Smooth muscle cell of the brain vasculature (primary cell): ENCODE data around the gene CD52.

Experiments
- DNase-seq: peaks from one replicate; pipeline ENCODE4 v3.0.0-alpha.2; 2012; ENCODE audit warnings: low read depth, low spot score

CD52 gene, protein sequence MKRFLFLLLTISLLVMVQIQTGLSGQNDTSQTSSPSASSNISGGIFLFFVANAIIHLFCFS

DNA sequence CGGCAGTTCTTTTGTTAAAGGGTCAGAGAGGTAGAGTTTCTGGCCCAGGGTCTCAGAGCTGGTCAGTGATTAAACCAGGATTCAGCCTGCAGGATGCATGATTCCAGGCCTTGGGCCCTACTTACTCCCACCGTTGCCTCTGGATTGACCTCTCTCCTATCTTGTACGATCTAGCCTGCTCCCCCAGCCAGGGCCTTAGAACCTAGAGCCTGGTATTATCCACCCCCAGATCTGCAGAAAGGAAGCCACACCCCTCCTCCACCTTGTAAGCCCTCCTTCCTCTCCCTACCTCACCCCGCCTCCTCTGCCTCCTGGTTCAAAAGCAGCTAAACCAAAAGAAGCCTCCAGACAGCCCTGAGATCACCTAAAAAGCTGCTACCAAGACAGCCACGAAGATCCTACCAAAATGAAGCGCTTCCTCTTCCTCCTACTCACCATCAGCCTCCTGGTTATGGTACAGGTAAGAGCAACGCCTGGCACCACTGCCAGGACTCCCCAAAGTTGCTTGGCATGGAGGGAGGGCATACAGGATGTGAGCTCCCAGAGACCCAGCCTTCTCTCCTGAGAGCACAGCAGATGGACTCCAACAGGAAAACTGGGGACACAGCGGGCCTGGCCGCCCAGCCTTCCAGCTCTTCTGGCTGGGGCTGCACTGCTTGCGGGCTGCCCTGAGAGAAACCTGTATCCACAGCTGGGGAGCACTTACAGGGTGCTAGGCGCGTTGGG, at the start of gene CD52:
CD52 (plus strand) TSS at position 347 of the 726 bp plus-strand sequence; CDS start at position 407, 60 bp downstream.
- no peak for DNase-seq

DNA sequence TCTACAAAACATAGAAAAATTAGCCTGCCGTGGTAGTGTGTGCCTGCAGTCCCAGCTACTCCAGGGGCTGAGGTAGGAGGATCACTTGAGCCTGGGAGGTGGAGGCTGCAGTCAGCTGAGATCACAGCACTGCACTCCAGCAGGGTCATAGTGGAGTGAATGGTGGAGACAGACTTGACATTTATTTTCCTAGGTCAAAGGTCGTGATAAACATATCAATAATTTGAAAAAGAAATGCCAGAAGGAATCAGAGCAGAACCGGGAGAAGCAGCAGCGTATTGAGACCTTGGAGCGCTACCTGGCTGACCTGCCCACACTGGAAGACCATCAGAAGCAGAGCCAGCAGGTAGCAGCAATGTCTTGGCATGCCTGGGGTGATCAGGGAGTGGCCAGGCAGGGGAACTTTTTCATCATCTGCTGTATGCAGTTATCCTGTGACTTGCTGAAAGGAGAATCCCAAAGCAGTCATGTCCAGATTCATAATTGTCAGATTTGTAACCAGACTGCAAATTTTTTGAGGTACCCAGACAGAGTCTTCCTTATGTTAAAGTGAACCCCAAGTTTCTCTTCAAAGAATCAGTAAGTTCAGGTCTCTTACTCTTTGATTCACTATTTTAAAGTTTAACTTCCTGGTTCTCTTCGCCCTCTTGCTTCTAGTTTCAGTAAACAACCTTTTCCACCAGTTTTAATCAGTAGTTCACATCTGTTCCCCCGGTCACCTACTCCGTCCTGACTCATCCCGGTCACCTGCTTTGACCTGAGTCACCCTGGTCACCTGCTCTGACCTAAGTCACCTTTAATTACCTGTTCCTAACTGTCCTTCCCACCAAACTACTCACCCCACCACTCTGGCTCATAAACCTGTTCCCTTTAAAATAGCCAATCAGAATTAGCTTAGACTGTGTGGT, 49.2 kb upstream of the CD52 start:
- DNase-seq, result no peak

DNA sequence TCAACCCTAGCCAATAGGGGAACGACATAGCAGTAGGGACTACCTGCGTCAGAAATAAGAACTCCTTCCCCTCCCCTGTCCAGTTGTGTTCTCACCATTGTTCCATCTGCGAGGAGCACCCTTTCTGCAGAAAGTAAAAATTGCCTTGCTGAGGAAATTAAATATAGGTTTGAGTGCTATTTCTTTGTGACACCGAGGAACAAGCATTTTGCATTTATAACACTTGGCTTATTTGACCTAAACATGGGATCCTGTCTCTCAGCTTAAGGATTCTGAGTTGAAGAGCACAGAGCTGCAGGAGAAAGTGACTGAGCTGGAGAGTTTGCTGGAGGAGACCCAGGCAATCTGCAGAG, 48.6 kb upstream of the CD52 start:
- no peak for DNase-seq

DNA sequence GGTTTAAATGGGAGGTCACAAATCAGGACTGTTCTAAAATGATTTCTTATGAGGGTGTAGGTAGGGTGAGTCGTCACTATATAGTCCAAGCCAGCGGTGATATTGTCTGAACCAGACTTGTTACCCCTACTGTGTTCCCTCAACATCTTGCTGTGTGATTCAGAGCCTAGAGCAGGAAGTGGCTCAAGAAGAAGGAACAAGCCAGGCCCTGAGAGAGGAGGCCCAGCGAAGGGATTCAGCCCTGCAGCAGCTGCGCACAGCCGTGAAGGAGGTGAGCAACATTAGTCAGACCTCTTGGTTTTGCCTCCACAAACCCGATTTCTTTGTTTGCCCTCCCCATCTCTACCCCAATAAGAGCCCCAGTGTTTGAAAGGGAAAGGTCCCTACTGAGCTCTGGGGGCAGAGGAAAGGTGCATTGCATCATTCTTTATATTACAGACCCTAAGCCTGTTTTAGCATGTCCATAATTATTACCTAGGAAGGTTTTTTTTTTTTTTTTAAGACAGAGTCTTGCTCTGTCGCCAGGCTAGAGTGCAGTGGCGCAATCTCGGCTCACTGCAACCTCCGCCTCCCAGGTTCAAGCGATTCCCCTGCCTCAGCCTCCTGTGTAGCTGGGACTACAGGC, 42.8 kb upstream of the CD52 start:
- no peak for DNase-seq

DNA sequence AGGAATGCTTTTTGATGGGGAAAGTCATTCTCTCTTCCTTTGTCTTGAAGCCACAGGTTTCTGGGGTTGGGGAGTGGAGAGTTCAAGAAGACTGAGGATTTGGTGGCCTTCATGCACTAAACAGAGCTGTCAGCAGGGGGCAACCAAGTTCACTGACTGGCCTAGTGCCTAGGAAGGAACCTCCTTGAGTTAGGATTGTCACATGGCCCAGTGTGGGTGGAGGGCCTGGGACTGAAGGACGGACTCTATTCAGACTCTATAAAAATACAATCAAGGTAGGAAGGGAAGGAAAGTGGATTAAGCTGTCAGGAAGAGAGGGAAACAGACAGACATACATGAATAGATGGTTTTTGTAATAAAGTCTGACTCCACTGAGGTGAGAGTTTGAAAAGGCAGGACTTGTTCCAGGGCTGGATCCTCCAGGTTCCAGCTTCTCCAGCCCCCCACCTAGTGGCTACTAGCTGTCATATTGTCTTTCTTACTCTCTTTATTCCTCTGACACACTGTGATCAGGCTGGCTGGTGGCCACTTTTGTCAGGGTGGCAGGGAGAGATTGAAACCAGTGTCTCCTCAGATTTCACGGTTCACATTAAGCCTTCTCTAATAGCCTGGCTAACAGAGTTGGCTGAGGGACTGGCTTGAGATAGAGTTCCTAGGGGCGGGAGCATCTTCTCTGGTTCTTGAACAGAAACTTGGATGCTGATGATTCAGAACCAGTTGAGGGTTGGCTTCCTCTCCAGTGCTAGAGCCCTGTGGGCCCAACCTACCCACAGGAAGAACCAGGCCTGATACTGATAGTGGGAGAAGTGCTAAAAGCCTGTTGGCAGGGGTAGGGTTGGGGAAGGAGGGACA, 42.0 kb upstream of the CD52 start:
- DNase-seq, result peak; percentile 73

DNA sequence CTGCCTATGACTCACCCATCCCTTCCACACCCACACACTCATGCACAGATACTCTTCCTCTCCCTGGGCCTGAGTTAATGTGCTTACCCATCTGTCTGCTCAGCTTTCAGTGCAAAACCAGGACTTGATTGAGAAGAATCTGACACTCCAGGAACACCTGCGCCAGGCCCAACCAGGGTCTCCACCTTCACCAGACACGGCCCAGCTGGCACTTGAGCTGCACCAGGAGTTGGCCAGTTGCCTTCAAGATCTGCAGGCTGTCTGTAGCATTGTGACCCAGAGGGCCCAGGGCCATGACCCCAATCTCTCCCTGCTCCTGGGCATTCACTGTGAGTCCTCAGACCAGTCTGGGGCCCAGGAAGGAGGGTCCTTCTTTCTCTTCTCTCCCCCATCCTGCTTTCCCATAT, 41.3 kb upstream of the CD52 start:
- DNase-seq, result no peak

DNA sequence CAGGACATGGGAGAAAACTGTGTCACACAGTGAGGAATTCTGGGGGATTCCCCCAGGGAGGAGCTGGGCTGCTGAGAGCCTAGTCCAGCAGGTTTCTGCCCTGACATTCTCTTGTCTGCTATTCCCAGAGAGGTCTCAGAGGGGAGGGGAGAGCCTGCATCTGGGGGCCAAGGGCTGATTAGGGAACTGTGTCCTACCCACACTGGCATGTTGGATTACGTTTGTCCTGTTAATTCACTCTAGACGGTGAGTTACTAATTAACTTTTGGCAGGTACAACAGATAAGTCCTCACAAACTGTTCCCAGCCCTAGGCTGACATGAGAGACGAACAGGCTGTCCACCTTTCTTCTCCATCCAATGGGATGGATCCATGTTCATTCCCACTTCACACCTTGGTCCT, 40.5 kb upstream of the CD52 start:
- no peak for DNase-seq

DNA sequence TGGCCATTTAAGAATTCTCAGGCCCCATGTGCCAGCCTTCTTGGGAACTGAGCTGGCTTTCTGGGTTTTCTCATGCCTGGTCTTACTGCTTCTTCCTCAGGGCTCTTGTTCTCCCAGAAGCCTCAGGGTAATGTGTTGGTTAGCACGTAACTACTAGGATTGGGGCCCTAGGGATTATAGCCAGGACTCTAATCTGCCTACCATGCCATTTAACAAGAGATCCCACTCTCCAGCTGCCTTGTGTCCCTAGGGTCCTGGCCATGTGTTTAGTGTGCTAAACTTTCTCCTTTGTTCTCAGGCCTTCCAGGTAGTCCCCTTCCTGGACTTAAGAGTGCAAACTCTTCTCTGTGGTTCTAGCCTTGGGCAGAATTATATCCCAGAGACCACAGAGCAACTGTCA, 40.0 kb upstream of the CD52 start:
- no peak for DNase-seq

DNA sequence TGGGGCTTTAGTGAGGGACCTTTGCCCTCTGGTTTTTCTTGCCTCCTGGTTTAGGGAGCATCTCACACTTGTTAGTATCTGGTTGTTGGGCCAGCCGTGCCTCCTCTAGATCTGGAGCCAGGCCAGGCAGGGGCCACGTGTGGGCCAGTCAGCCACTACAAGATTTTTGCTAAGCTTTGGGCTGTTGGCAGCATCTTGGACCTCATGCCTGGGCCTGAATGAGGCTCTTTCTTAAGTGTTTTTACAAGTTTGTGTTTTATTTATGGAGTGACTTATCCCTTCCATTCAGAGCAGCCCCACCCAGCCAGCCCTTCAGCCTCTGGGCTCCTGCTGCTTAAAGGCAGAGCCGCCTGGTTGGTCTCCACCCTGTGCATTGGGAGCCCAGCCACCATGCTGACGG, 39.5 kb upstream of the CD52 start:
- DNase-seq, result peak; percentile 54

DNA sequence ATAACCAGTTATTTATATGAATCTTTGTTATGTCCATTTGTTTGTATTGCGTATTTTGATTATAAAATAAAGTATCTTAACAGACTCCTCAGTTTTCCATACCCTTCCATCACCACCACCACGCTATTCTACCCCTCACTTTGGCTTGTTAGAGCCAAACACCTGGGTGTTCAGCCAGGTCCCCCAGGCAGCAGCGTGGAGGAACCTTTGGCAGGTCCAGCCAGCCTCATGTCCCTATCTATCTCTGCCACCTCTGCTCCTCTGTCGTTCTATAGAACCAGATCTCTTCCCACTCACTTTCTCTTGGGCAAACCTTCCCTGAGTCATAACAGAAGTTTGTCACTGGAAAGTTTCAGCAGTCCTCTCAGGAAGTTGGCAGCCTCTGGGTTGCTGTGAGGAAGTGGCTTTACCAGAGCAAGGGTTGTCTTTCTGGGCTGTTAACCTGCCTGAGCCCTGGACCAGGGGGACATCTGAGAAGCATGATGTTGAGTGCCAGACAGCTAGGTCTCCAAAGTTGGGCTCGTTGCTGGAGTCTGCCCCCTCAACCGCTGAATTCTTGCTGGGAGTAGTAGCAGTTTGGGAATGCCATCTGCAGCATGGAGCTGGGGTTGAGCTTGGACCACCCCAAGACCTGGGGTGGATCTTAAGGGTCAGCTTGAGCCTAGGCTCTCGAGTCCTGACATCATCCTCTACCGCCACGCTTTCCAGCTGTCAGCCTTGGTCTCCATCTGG, 38.9 kb upstream of the CD52 start:
- DNase-seq, result no peak

DNA sequence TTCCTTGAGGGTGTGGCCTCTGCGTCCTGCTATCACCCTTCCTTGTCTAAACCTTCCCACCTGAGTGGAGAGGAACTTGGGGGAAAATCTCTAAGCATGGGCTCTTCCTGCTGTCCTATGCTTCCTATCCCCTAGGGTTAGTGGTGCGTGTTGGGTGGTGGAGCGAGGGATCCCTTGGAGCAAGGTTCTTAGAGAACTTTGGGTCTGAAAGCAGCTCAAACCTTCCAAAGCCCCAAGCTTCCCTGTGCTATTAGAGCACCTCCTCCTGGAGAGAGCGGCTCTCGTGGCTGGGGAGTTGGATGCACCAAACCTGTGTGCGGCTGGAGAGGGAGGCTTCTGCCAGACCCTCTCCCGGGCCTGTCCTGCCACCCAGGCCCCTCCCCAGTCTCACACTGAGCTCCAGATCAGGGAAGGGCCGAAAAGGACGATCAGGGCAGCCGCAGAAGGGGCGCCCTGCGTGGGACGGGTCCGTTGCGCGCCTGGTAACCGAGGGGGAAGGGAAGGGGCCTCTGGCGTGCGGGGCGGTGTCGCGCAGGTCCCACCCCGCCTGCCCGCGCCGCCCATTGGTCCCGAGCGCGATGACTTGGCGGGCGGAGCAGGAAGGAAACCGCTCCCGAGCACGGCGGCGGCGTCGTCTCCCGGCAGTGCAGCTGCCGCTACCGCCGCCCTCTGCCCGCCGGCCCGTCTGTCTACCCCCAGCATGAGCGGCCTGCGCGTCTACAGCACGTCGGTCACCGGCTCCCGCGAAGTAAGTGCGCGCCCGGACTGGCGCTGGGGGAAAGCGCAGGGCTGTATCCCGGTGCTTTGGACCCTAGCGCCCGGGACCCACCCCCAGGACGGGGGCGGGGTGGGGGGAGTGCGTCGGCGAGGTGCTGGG, 38.1 kb upstream of the CD52 start, which contains the start of gene SH3BGRL3:
SH3BGRL3 (plus strand) TSS at position 631 of the 877 bp plus-strand sequence; CDS start at position 701, 70 bp downstream.
- peak; percentile 33 for DNase-seq

DNA sequence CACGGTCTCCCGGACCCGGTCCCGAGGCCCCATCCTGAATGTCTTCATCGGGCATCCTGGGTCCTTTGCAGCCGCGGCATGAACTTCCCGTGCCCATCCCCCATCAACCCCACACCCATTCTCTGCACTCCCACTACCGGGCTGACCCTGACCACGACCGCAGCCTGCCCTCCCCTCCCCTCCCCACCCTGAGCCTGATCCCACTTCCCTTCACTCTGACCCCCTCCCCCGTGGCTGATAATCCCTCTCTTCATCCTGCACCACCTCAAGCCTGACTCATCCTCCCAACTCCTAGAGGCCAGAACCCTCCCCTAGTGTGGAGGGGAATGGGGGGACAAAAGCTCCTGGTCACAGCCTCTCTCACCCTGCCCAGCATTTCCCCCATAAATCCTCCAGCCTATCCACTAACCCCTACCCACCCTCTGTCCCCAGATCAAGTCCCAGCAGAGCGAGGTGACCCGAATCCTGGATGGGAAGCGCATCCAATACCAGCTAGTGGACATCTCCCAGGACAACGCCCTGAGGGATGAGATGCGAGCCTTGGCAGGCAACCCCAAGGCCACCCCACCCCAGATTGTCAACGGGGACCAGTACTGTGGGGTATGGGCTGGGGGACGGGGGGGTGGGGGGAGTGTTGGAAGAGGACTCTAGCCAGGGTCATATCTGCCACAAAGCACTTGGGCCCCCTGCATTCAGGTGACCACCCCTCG, 37.3 kb upstream of the CD52 start:
- no peak for DNase-seq

DNA sequence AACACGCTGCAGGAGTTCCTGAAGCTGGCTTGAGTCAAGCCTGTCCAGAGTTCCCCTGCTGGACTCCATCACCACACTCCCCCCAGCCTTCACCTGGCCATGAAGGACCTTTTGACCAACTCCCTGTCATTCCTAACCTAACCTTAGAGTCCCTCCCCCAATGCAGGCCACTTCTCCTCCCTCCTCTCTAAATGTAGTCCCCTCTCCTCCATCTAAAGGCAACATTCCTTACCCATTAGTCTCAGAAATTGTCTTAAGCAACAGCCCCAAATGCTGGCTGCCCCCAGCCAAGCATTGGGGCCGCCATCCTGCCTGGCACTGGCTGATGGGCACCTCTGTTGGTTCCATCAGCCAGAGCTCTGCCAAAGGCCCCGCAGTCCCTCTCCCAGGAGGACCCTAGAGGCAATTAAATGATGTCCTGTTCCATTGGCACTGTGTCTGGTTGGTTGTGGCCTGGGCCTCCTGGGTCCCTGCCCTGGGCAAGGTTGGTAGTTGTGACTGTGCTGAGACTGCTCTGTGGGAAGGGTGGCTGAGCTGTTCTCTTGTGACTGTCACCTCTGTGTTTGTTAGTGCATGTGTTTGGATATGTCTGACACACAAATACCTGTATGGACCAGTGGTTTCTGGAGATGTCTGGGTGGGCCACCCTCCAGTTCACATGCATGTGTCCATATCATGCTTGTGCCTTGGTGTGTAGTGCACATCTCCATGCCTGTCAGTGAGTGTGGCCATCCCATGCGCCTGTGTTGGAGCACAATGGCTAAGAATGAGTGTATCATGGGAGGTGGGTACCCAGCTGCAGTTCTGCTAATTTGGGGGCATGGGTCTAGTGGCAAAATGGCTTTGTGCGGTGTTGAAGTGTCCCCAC, 36.4 kb upstream of the CD52 start:
- DNase-seq, result no peak

DNA sequence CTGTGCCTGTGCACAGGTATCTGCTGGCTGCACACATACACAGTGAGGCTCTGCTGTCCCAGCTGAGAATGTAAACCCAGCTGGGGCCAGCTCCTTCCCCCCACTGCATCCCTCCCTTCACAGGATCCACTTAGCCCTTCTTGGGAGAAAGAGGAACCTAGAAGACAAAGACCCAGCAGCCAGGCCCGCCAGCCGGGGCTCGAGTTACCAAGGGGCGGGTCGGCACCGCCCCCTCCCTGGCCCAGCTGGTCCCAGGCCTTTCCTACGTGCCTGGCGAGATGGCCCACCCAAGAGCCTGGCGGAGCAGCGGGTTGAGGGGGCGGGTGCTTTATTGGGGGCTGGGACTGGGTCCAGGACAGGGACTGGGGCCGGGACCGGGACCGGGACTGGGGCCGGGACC, 35.8 kb upstream of the CD52 start:
- no peak for DNase-seq

DNA sequence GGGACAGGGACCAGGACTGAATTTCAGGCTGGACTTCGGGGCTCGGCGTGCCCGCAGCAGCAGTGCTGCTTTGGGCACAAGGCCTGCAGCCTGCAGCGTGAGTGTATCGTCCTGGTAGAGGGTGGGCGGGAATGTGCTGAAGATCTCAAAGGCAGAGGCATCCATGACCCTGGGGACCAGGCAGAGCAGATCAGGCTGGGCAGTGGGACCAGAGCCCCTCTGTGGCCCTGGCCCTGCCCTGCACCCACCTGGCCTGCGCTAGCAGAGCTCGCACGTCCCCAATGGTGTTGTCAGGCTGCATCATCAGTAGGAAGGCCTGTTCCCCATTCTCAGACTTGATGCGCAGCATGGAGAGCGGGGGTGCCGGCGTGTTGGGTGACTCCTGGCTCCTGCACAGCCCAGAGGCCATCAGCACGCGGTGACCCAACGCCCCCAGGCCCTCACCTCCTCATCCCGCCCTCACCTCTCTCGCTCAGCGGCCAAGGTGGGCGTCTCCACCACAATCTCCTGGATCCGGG, 35.3 kb upstream of the CD52 start:
- DNase-seq, result no peak

DNA sequence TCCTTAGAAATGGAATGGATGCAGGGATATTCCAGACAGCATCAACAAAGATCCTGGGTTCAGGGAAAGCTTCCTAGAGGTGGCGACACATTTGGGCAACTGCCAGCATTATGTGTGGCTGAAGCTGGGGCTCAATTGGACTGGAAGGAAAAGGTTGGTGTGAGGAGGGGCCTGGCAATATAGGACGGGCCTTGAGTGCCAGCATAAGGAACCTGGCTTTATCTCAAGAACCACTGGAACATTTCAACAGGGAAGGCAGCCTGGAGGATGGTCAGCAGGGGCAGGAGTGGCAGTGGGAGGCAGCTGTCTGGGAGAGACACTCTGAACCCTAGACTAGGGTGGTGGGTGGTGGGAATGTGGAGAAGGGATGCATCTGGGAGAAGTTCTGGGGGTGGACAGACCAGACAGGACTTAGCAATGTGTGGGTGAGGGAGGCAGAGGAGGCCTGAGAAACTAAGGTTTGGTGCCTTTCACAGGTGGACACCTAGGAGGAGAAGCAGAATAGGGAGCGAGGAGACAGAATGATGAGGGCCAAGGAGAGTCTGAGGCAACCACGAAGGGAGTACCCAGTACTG, 34.4 kb upstream of the CD52 start:
- DNase-seq, result no peak

DNA sequence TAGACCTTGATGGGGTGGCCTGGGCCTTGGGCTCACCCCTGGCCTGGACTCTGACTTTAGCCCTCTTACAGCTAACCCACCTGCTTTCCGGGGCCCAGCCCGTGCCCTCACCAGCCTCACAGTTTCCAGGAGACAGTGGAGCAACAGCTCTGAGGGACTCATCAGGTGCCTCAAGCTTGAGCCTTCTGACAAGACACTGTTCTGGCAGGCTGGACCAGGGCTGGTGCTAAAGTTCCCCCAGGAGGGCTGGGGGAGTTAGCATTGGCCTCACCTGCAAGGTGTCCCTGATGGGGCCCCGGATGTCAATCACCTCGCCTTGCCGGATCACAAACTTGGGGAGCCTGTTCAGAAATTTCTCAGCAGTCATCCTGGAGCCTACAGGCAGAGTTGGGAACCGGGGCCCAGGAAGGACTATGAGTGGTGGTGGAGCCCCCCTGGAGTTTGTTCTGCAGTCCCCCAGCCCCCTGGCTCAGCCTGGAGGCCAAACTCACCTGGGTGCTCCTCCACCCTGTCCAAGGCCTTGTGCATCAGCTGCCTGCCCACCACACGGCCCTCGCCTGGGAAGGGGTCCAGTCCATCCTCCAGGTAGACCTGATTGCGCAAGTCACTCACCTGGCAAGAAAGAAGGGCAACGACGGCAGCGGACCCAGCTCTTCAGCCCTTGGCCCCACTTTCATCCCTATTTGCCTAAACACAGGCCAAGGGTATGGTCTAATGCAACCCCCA, 33.7 kb upstream of the CD52 start:
- DNase-seq, result no peak
